ENCODE measurements around the gene PPP6R3.

DNA sequence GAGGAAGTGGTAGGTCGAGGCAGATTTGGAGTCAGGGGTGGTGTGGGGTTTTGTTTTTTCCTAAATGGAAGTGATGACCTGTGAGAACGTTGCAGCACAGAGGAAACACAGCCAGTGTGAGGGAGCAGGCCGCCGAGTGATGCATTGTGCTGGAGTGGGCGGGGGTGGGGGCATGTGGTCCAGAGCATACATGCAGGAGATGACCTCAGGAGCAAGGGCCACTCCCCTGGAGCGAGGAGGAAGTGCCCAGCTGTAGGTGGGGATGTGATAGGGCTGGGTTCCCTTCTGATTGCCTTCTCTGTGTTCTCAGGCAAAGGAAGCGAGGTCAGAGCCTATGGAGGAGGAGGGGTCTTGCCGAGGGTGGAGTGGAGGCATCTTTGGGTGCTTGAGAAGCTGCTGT lies 81.4 kb downstream of the PPP6R3 start:
- no peak for TF ChIP-seq POLR2AphosphoS5 (IDR thresholded peaks at IDR 0.05; ENCODE audit: low read depth, low read length)
- TF ChIP-seq RAD21 (IDR thresholded peaks at IDR 0.05; ENCODE audit: low read length) = no peak
- no peak for TF ChIP-seq CHD2 (IDR thresholded peaks at IDR 0.05; ENCODE audit: low read length, partially characterized antibody)
- TF ChIP-seq CTCF (IDR thresholded peaks at IDR 0.05) = no peak
- no peak for TF ChIP-seq EP300 (IDR thresholded peaks at IDR 0.05; ENCODE audit: borderline replicate concordance in 1 of 2, low read depth in 1 of 2, low read length in 1 of 2)
- TF ChIP-seq, protein P1, sequence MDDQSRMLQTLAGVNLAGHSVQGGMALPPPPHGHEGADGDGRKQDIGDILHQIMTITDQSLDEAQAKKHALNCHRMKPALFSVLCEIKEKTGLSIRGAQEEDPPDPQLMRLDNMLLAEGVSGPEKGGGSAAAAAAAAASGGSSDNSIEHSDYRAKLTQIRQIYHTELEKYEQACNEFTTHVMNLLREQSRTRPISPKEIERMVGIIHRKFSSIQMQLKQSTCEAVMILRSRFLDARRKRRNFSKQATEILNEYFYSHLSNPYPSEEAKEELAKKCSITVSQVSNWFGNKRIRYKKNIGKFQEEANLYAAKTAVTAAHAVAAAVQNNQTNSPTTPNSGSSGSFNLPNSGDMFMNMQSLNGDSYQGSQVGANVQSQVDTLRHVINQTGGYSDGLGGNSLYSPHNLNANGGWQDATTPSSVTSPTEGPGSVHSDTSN (IDR thresholded peaks at IDR 0.05) = no peak
- TF ChIP-seq, protein P2, sequence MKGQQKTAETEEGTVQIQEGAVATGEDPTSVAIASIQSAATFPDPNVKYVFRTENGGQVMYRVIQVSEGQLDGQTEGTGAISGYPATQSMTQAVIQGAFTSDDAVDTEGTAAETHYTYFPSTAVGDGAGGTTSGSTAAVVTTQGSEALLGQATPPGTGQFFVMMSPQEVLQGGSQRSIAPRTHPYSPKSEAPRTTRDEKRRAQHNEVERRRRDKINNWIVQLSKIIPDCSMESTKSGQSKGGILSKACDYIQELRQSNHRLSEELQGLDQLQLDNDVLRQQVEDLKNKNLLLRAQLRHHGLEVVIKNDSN (IDR thresholded peaks at IDR 0.05; ENCODE audit: borderline replicate concordance, low read depth) = no peak
- TF ChIP-seq TAF1 (IDR thresholded peaks at IDR 0.05; ENCODE audit: borderline replicate concordance, low read depth, low read length) = no peak
- no peak for TF ChIP-seq YY1 (IDR thresholded peaks at IDR 0.05; ENCODE audit: low read depth)
- TF ChIP-seq, protein P3, sequence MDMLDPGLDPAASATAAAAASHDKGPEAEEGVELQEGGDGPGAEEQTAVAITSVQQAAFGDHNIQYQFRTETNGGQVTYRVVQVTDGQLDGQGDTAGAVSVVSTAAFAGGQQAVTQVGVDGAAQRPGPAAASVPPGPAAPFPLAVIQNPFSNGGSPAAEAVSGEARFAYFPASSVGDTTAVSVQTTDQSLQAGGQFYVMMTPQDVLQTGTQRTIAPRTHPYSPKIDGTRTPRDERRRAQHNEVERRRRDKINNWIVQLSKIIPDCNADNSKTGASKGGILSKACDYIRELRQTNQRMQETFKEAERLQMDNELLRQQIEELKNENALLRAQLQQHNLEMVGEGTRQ (IDR thresholded peaks at IDR 0.05; ENCODE audit: borderline replicate concordance, low read depth, low read length) = no peak
- no peak for TF ChIP-seq SIN3A (IDR thresholded peaks at IDR 0.05; ENCODE audit: borderline replicate concordance, low read depth, low read length)
- TF ChIP-seq SMC3 (IDR thresholded peaks at IDR 0.05; ENCODE audit: low read depth, low read length) = no peak
- TF ChIP-seq TEAD4 (IDR thresholded peaks at IDR 0.05; ENCODE audit: borderline replicate concordance, insufficient read depth) = no peak
- TF ChIP-seq EZH2phosphoT487 (IDR thresholded peaks at IDR 0.05; ENCODE audit: borderline replicate concordance, low read depth) = no peak

Data from SK-N-SH (cell line).